ENCODE results near the gene RIMS1. TPM values are rescaled to one million over a fixed set of nuclear protein-coding genes. Genes with fewer than 3 reads are reported as not detected.

RIMS1 gene
- total RNA-seq, 1 donor from 2014 or later: 5.2 TPM

DNA sequence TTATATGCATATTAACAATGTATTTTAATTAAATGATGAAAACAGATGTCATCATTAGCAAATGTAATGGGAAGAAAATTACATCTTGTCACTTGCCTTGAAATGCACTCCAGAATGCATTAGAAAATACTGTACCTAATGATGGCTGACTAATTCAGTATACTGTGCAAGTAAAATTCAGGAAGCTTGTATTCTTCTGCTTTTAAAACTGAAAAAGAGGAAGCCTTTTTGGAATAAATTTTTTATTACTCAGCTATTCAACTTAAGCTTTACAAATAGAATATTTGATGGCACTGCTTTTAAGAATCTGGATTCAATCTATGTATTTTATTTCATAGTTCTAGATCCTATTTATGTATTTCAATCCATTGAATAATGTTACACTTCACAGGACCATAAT is 195.5 kb downstream of the RIMS1 start:
- DNase-seq (ENCODE audit: extremely low spot score in 2 of 2): no peak
- Histone ChIP-seq H3K4me3 (no peak overlapping the region), H3K27me3 (no peaks in the 10 kb centered on the region), H3K36me3 (no peaks in the 10 kb centered on the region), H3K4me1 (no peaks in the 10 kb centered on the region), H3K9me3 (no peaks in the 10 kb centered on the region), H3K27ac (no peak overlapping the region)
- TF ChIP-seq CTCF (IDR thresholded peaks at IDR 0.05) (no peak), POLR2AphosphoS5 (IDR thresholded peaks at IDR 0.05; ENCODE audit: insufficient read depth in 1 of 2, low read depth in 1 of 2) (no peak), POLR2A (IDR thresholded peaks at IDR 0.05) (no peak)
- intact Hi-C loops (cut with DNase I): no loop called here

DNA sequence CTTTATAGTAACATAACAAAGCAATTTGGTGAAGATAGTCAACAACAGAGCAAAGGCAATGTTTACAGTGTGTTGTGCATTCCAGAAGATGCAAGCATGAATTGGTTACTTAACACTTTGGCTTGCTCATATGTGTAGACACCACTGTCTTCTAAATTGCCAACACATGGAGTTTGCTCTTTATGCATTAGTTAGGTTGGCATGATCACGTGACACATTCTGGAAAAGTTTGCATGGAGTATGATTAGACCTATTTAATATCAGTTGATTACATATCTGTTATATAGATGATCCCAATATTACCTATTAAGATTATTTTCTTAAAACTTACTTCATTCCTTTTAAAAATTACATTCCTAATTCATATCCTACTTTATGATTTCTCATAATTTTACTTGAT is 197.6 kb downstream of the RIMS1 start:
- no peak overlapping the region for H3K27ac ChIP-seq
- no peaks in the 10 kb centered on the region for H3K27me3 ChIP-seq
- H3K4me1 ChIP-seq: no peaks in the 10 kb centered on the region
- H3K9me3 ChIP-seq: no peaks in the 10 kb centered on the region
- intact Hi-C loops (cut with DNase I): no loop called here
- H3K4me3 ChIP-seq: no peak overlapping the region
- TF ChIP-seq POLR2AphosphoS5 (IDR thresholded peaks at IDR 0.05; ENCODE audit: insufficient read depth in 1 of 2, low read depth in 1 of 2): no peak
- TF ChIP-seq CTCF (IDR thresholded peaks at IDR 0.05): no peak
- TF ChIP-seq POLR2A (IDR thresholded peaks at IDR 0.05): no peak
- no peaks in the 10 kb centered on the region for H3K36me3 ChIP-seq
- DNase-seq (ENCODE audit: extremely low spot score in 2 of 2): no peak

DNA sequence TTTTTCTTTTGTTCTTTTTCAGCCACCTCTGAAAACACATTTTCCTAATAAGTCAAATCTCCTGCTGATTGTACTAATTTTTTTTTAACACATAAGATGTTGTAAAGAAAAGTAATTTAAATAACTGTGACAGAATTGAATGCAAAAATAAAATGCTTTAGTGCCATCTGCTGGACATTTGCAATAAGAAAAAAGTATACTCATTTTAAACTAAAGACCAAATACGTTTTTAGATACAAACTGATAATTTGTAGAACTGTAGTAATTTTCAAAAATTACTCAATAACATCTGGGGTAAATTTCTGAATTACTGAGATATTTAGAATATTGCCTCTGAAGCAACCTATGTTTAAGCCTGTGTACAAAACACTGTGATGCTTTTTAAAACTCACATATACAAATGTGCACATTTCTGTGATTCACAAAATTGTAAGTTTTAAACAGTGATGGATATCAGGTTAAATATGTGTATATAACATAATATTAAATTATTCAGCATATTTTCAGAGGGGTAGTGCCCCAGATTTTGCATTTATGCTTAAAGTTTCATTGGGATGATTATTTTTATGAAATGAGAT is 198.7 kb downstream of the RIMS1 start:
- Histone ChIP-seq H3K9me3 (no peaks in the 10 kb centered on the region), H3K27ac (no peak overlapping the region), H3K27me3 (no peaks in the 10 kb centered on the region), H3K36me3 (no peaks in the 10 kb centered on the region), H3K4me3 (no peak overlapping the region), H3K4me1 (no peaks in the 10 kb centered on the region)
- no peak for DNase-seq (ENCODE audit: extremely low spot score in 2 of 2)
- TF ChIP-seq POLR2A (IDR thresholded peaks at IDR 0.05): no peak
- TF ChIP-seq POLR2AphosphoS5 (IDR thresholded peaks at IDR 0.05; ENCODE audit: insufficient read depth in 1 of 2, low read depth in 1 of 2): no peak
- no peak for TF ChIP-seq CTCF (IDR thresholded peaks at IDR 0.05)
- intact Hi-C loops (cut with DNase I): no loop called here

GRCh38 chr6:72094506-72094905 is 208.2 kb downstream of the RIMS1 start:
- Histone ChIP-seq H3K27ac (no peak overlapping the region), H3K36me3 (no peaks in the 10 kb centered on the region), H3K4me1 (no peaks in the 10 kb centered on the region), H3K9me3 (no peaks in the 10 kb centered on the region), H3K27me3 (no peaks in the 10 kb centered on the region), H3K4me3 (no peak overlapping the region)
- DNase-seq (ENCODE audit: extremely low spot score in 2 of 2): no peak
- TF ChIP-seq POLR2A (IDR thresholded peaks at IDR 0.05) (no peak), CTCF (IDR thresholded peaks at IDR 0.05) (no peak), POLR2AphosphoS5 (IDR thresholded peaks at IDR 0.05; ENCODE audit: insufficient read depth in 1 of 2, low read depth in 1 of 2) (no peak)
- intact Hi-C loops (cut with DNase I): no loop called here

DNA sequence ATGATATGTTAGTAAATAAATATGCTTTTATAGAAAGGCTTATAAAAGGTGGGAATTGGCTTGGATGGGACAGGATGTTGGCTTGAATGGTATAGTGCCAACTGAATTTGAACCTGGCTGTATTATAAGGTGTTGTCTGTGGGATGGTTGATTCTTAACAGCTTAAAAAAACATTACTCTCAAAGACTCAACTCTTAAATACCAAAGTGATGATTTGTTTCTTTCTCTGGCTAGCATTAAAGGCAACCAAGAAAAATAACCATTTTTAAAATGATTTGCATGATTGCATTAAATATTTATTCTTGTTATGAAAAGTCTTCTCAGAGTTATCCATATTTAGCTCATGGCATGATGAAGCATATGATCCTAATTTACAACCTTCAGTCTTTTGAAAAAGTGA is 216.2 kb downstream of the RIMS1 start:
- Histone ChIP-seq H3K4me1 (no peaks in the 10 kb centered on the region), H3K4me3 (no peak overlapping the region), H3K27me3 (no peaks in the 10 kb centered on the region), H3K36me3 (no peaks in the 10 kb centered on the region), H3K9me3 (no peaks in the 10 kb centered on the region), H3K27ac (no peak overlapping the region)
- TF ChIP-seq POLR2AphosphoS5 (IDR thresholded peaks at IDR 0.05; ENCODE audit: insufficient read depth in 1 of 2, low read depth in 1 of 2) (no peak), CTCF (IDR thresholded peaks at IDR 0.05) (no peak), POLR2A (IDR thresholded peaks at IDR 0.05) (no peak)
- DNase-seq (ENCODE audit: extremely low spot score in 2 of 2): no peak
- intact Hi-C loops (cut with DNase I): no loop called here
